Activated CD4-positive, alpha-beta T cell treated with anti-CD3 and anti-CD28 coated beads for 36 hours (primary cell): ENCODE results near the gene LGALSL. TPM values are rescaled to one million over a fixed set of nuclear protein-coding genes. Genes with fewer than 3 reads are reported as not detected.

Experiments used
- ATAC-seq: fragments of 200-7000 bp; cut with Tn5 transposase; one replicate; pipeline ENCODE4 v1.10.0; 2021; ENCODE audit warnings: mild to moderate bottlenecking, moderate library complexity
- CTCF ChIA-PET: fragments of 350-600 bp; sonication (Branson Sonifier 250); formaldehyde crosslinking; loops from one replicate; lab custom pipeline; 2021; ENCODE audit warnings: antibody characterized with exemption; lab: Charles Lee
- POLR2A ChIA-PET: fragments of 350-600 bp; sonication (Branson Sonifier 250); formaldehyde crosslinking; loops from one replicate; lab custom pipeline; 2021; ENCODE audit warnings: antibody characterized with exemption, inconsistent platforms; lab: Charles Lee
- DNase-seq: peaks from one replicate; pipeline ENCODE4 v3.0.0-alpha.2; 2020
- H3K27ac Mint-ChIP-seq: one replicate; pipeline ENCODE4 v1.8.0; 2021; ENCODE audit warnings: mixed read lengths
- H3K27me3 Mint-ChIP-seq: one replicate; pipeline ENCODE4 v1.8.0; 2021; ENCODE audit warnings: mixed read lengths
- H3K36me3 Mint-ChIP-seq: one replicate; pipeline ENCODE4 v1.8.0; 2021; ENCODE audit warnings: low read depth, mixed read lengths
- H3K4me1 Mint-ChIP-seq: one replicate; pipeline ENCODE4 v1.8.0; 2021; ENCODE audit warnings: mixed read lengths
- H3K4me3 Mint-ChIP-seq: one replicate; pipeline ENCODE4 v1.8.0; 2021; ENCODE audit warnings: mild to moderate bottlenecking, moderate library complexity, mixed read lengths
- H3K9me3 Mint-ChIP-seq: one replicate; pipeline ENCODE4 v1.8.0; 2021; ENCODE audit warnings: low read depth, mixed read lengths
- intact Hi-C, 2 experiments: fragments of 100-400 bp; cut with DNase I in 1 of 2; cut with micrococcal nuclease in 1 of 2; formaldehyde crosslinking; loops; one replicate each; pipeline versions ENCODE4 v1.14.2 to v1.15.1; 2022 to 2024; cut with DNase I, micrococcal nuclease
- total RNA-seq, 2 experiments: library from RNA; stranded (reverse); gene quantifications; one replicate each; pipeline ENCODE4 v1.2.3, GENCODE V29; 2021

Gene LGALSL
- total RNA-seq, 2 experiments from 2014 or later = 1.9 to 2.2 TPM

DNA sequence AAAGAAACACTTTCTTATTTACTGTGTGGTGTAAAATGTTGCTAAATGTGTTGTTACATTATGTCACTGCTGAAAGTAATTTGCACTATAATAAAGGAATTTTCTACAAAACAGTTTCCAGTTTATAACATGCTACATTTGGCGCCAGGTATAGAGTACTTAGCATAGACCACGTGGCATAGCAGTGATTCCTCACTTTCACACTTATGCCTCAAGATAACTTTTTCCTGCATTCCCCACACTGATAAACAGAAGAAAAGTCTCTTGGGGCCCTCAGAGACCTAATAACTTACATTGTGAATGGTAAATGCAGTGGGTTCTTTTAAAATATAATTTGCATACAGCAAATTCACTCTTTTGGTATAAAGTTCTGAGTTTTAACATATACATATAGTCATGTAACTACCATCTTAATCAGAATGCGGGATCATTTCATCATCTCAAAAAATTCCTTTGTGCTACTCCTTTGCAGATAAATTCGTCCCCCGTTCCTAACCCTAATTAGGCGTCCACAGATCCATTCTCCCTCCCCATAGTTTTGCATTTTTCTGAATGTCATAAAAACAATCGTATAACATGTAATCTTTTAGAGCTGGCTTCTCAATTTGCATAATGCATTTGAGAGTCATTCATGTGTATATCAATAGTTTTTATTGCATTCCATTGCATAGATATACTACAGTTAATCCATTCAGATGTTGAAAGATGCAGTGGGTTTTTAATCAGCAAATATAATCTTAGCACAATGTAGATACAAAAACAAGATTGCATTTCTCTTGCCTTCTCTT, 7.5 kb downstream of the LGALSL start:
- CTCF ChIA-PET = interaction anchor here (0.6 to 2.3 kb wide), 2 partner anchors 26 to 76 kb away, joined by 3 to 7 read pairs; no protein-coding TSS in a partner anchor
- Mint-ChIP-seq H3K36me3 (no peaks in the 10 kb centered on the region), H3K4me1 (no peaks in the 10 kb centered on the region), H3K4me3 (no peak overlapping the region), H3K27ac (no peak overlapping the region), H3K9me3 (no peaks in the 10 kb centered on the region), H3K27me3 (no peaks in the 10 kb centered on the region)
- no peak for DNase-seq
- POLR2A ChIA-PET = no interaction called here
- ATAC-seq = no peak
- intact Hi-C loops = no loop called here

DNA sequence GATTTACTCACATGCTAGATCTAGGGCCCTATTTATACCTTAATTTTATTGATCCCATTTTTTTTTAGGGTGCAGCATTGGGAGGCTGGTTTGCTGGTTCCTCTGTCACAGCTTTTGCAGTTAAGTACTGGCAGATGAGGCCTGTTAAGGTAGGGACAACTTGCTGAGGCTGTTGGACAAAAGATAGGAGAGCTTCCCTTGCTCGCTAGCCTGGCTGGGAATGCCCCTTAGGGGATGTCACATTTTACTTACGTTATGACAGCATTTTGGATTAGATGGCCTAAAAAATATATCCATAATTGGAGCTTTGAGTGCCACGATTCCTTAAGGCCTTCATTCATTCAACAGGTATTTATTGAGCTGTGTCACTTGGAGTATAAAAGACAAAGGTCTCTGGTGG, 8.2 kb downstream of the LGALSL start:
- DNase-seq = no peak
- no peaks in the 10 kb centered on the region for H3K27me3 Mint-ChIP-seq
- ChIA-PET POLR2A (no interaction called here), CTCF (interaction anchor here (2.3 kb wide), 1 partner anchor 26 kb away, joined by 7 read pairs; no protein-coding TSS in a partner anchor)
- no peak overlapping the region for H3K4me3 Mint-ChIP-seq
- no peaks in the 10 kb centered on the region for H3K36me3 Mint-ChIP-seq
- intact Hi-C loops = no loop called here
- H3K4me1 Mint-ChIP-seq = no peaks in the 10 kb centered on the region
- no peak overlapping the region for H3K27ac Mint-ChIP-seq
- no peaks in the 10 kb centered on the region for H3K9me3 Mint-ChIP-seq
- no peak for ATAC-seq

DNA sequence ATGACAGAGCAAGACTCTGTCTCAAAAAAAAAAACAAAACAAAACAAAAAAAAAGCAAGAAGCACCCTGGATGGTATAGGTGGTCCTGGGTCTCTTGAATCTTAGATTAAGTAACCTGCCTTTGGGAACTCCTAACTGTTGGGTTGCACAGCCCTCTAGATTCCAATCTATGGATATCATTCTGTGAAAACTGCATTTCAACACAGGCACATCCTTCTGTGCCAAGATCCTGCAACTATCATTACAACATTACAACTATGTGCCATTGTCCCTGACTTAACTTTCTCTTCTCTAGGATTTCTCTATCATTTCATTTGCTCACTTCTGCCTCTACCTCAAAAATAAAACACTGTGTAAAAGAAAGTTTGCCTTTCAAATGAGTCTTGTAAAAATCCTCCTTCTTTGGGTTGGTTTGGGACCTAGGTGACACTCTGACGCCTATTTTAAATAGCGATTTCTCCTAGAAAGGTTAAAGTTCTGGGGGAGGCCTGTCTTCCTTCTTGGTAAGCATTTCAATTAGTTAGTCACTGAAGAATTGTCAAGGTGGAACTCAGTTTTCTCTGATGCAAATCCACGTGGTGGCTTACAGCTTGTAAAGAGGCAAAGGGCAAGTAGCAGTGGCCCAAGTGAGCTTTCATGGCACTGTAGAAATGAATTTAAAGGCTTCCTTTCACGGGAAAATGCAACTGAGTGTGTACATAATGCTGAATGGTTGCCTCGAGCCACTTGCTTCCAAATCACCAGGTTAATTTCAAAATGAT, 9.2 kb downstream of the LGALSL start:
- H3K27me3 Mint-ChIP-seq = no peaks in the 10 kb centered on the region
- no peak for DNase-seq
- H3K4me3 Mint-ChIP-seq = no peak overlapping the region
- no peaks in the 10 kb centered on the region for H3K36me3 Mint-ChIP-seq
- intact Hi-C loops = no loop called here
- ChIA-PET POLR2A (no interaction called here), CTCF (interaction anchor here (2.3 kb wide), 1 partner anchor 25 kb away, joined by 7 read pairs; no protein-coding TSS in a partner anchor)
- no peaks in the 10 kb centered on the region for H3K9me3 Mint-ChIP-seq
- H3K4me1 Mint-ChIP-seq = no peaks in the 10 kb centered on the region
- H3K27ac Mint-ChIP-seq = no peak overlapping the region
- no peak for ATAC-seq

DNA sequence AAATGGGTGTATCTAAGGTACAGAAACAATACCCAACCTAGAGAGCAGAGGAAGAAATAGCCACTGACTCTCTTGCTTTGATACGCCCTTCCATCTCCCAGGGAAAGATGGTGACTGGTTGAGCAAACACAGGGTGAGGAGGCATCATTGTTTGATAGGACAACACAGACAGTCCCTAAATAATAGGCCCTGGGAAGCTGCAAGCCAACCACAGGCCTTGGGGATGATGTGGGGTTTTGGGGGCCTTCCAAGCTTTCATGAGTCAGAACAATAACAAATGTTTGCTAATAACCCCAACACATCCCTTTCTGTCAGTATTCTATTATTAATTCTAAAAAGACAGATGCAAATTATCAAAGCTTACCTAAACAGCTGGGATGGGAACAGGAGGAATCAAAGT, 9.8 kb downstream of the LGALSL start:
- ChIA-PET CTCF (interaction anchor here (0.7 to 0.9 kb wide), 2 partner anchors 24 to 39 kb away, joined by 3 read pairs; no protein-coding TSS in a partner anchor), POLR2A (no interaction called here)
- Mint-ChIP-seq H3K36me3 (no peaks in the 10 kb centered on the region), H3K9me3 (no peaks in the 10 kb centered on the region), H3K27me3 (no peaks in the 10 kb centered on the region), H3K4me3 (no peak overlapping the region), H3K27ac (no peak overlapping the region), H3K4me1 (no peaks in the 10 kb centered on the region)
- no peak for DNase-seq
- no peak for ATAC-seq
- intact Hi-C loops = no loop called here

DNA sequence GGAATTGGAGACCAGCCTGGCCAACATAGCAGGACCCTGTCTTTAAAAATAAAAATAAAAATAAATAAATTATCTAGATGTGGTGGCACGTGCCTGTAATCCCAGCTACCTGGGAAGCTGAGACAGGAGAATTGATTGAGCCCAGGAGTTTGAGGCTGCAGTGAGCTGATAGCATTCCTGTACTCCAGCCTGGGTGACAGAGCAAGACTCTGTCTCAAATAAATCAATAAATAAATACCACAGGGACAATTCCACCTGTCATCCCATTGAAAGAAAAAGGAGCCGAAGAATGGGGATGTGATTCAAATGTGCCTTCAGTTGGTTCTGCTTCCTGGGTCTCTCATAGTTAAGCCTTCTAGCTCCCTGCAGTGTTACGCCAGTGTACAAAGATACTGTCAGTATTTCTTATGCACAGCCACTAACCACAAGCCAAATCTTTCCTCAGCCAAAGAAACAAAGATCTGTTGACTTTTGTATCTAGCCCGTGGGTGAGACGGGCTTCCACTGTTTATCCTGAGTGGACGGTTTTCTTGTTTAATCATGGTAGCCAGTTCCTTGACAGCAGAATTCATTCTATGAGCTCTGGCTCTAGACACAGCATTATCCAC, 12.6 kb downstream of the LGALSL start:
- ATAC-seq (no peak), DNase-seq (no peak)
- ChIA-PET CTCF (interaction anchor here (0.7 to 1.7 kb wide), 4 partner anchors 12 to 450 kb away, joined by 3 read pairs; no protein-coding TSS in a partner anchor), POLR2A (no interaction called here)
- H3K36me3 Mint-ChIP-seq = no peaks in the 10 kb centered on the region
- no peaks in the 10 kb centered on the region for H3K27me3 Mint-ChIP-seq
- H3K4me3 Mint-ChIP-seq = no peak overlapping the region
- intact Hi-C loops = no loop called here
- H3K4me1 Mint-ChIP-seq = no peaks in the 10 kb centered on the region
- H3K27ac Mint-ChIP-seq = no peak overlapping the region
- H3K9me3 Mint-ChIP-seq = no peaks in the 10 kb centered on the region

DNA sequence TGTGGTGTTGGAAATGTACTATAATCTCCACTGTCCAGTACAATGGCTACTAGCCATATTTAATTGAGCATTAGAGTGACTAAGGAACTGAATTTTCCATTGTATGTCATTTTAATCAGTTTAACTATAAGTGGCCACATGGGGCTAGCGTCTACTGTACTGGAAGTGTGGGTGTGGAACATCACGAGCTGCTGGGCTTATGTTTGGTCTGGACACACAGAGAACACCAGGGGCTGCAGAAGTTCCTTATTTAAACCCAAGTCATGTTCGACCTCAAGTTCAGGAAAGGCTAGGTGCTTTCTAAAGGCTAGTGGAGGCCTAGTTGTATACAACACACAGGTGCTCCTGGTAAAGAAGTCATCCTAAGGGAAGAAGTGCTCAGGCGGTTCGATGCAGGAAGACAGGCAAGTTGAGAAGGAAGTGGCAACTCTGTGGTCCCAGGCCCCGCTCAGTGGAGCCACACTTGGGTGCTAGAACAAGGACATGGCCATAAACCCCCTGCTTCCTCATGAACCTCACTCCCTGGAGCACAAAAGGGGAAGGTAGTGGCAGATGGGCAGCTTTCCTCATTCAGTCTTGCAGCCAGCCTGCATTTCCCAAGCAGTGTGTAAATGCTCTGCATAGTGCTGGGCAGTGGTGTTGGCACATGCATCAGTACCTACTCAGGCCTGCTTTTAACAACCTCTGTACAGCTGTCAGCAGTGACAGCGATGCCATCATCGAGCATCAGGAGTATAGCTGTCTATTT, 13.3 kb downstream of the LGALSL start:
- DNase-seq (no peak), ATAC-seq (no peak)
- H3K27me3 Mint-ChIP-seq = no peaks in the 10 kb centered on the region
- no peaks in the 10 kb centered on the region for H3K36me3 Mint-ChIP-seq
- H3K4me1 Mint-ChIP-seq = no peaks in the 10 kb centered on the region
- CTCF ChIA-PET = interaction anchor here (0.7 to 1.4 kb wide), 2 partner anchors 11 to 449 kb away, joined by 3 read pairs; no protein-coding TSS in a partner anchor
- intact Hi-C loops = no loop called here
- no peaks in the 10 kb centered on the region for H3K9me3 Mint-ChIP-seq
- no peak overlapping the region for H3K27ac Mint-ChIP-seq
- H3K4me3 Mint-ChIP-seq = no peak overlapping the region
- POLR2A ChIA-PET = interaction anchor here (0.6 to 0.7 kb wide), 2 partner anchors 117 to 287 kb away, joined by 3 read pairs; no protein-coding TSS in a partner anchor

DNA sequence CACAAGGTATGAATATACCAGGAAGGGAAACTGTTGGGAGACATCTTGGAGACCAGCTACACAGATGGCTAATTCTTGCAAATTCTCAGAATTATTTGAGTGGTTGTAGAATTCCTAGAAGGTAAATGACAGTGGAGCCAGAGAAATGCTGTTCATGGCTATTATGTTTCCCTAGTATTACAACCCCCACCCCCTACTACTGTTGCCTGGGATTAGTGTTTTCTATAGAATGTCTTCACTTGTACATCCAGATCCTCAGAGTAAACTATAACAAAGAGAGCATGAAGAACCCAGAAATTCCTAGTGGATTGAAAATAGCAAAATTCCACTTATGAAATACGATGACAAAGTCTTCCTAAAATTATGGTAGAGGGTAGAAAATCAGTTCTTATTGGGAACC, 15.3 kb downstream of the LGALSL start:
- Mint-ChIP-seq H3K27ac (no peak overlapping the region), H3K9me3 (no peaks in the 10 kb centered on the region), H3K4me3 (no peak overlapping the region), H3K4me1 (no peaks in the 10 kb centered on the region), H3K27me3 (no peaks in the 10 kb centered on the region), H3K36me3 (no peaks in the 10 kb centered on the region)
- DNase-seq (no peak), ATAC-seq (no peak)
- CTCF ChIA-PET = interaction anchor here (0.6 to 1.3 kb wide), 5 partner anchors 16 to 138 kb away, joined by 3 to 5 read pairs (median 4); no protein-coding TSS in a partner anchor
- POLR2A ChIA-PET = no interaction called here
- intact Hi-C loops = no loop called here

DNA sequence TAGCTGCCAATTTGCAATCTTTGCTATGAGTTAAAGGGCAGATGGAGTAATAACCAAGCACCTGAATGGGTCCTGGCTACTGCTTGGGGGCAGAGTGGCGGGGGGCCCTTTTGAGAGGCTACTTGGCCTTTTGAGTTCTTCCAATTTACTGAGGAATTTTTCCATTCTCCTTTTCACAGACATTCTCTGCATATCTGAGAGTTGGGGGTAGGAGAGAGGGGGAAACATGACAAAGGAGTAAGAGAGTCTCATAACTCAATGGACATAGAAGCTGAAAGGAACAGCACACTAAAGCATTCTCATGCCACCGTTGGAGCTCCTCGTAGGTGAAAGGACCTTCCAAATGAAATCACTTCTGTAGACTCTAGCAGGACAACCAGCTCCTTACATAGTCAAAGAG, 16.1 kb downstream of the LGALSL start:
- POLR2A ChIA-PET = no interaction called here
- ATAC-seq = no peak
- H3K36me3 Mint-ChIP-seq = no peaks in the 10 kb centered on the region

DNA sequence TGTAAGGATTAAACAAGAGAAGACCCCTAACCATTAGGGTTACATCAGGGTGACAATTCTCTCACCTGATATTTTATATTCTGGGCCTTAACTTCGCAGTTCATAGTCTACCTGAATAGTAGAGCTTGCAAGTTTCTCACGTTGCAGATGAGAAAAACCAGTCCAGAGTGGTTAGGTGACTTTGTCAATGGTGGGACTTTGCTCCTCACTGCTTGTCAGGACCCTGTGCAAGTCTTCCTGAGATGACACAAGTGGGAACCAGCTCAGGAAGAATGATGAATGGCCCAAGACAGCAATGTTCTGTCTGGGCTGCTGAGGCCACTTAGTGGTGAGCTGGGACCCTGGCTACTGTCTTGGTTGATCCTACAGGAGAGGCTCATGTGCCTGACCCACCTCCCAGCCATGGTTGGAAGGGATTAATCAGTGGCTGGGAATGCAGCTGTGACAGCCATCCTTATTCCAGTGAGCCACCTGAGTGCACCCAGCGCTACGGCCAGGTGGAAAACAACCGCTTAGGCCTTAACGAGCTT, 16.9 kb downstream of the LGALSL start:
- ATAC-seq (no peak), DNase-seq (no peak)
- no peaks in the 10 kb centered on the region for H3K9me3 Mint-ChIP-seq
- H3K27ac Mint-ChIP-seq = no peak overlapping the region
- H3K4me3 Mint-ChIP-seq = no peak overlapping the region
- no peaks in the 10 kb centered on the region for H3K4me1 Mint-ChIP-seq
- H3K36me3 Mint-ChIP-seq = no peaks in the 10 kb centered on the region
- H3K27me3 Mint-ChIP-seq = peaks cover 2% of the 10 kb centered on the region
- ChIA-PET CTCF (interaction anchor here (0.5 to 3.3 kb wide), 7 partner anchors 9 to 569 kb away, joined by 3 to 13 read pairs (median 4); no protein-coding TSS in a partner anchor), POLR2A (no interaction called here)
- intact Hi-C loops = no loop called here

More for the DNA sequence above, 16.1 kb downstream of the LGALSL start:
- H3K4me3 Mint-ChIP-seq = no peak overlapping the region
- CTCF ChIA-PET = interaction anchor here (0.6 to 3.3 kb wide), 3 partner anchors 18 to 1081 kb away, joined by 3 to 13 read pairs (median 5); no protein-coding TSS in a partner anchor
- H3K27ac Mint-ChIP-seq = no peak overlapping the region
- H3K4me1 Mint-ChIP-seq = no peaks in the 10 kb centered on the region
- H3K9me3 Mint-ChIP-seq = no peaks in the 10 kb centered on the region
- no peak for DNase-seq
- peaks cover 2% of the 10 kb centered on the region for H3K27me3 Mint-ChIP-seq
- intact Hi-C loops = no loop called here

DNA sequence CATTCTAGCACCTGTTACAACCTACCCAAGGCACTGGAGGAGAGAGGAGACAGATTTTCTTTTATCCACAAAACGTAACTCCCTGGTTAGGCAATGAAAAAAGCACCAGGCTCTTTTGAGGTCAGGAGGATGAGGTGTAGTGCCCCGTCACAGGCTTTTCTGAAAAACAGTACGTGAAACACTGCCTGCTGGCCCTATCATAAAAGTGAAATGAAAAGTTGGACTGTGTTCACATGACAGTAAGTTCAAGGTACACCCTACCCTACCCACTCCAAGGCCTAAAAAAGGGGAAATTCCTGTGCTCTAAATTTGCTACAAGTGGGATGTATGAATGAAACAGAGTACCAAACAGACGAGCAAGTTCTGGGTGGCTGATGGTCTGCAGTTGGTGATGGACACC, 17.6 kb downstream of the LGALSL start:
- ChIA-PET POLR2A (no interaction called here), CTCF (interaction anchor here (0.6 to 3.3 kb wide), 4 partner anchors 12 to 564 kb away, joined by 3 to 13 read pairs (median 4); no protein-coding TSS in a partner anchor)
- H3K27ac Mint-ChIP-seq = no peak overlapping the region
- no peak overlapping the region for H3K4me3 Mint-ChIP-seq
- peaks cover 2% of the 10 kb centered on the region for H3K27me3 Mint-ChIP-seq
- H3K4me1 Mint-ChIP-seq = no peaks in the 10 kb centered on the region
- H3K9me3 Mint-ChIP-seq = no peaks in the 10 kb centered on the region
- DNase-seq (no peak), ATAC-seq (no peak)
- no peaks in the 10 kb centered on the region for H3K36me3 Mint-ChIP-seq
- intact Hi-C loops = no loop called here
